GM12878 (cell line): ENCODE data around the gene CFAP97D2. TPM values are rescaled to one million over a fixed set of nuclear protein-coding genes. Genes with fewer than 3 reads are reported as not detected.

Experiments used
- ATAC-seq: fragments of 200-7000 bp; cut with Tn5 transposase; 3 replicates; pipeline ENCODE4 v1.9.1; 2020; ENCODE audit warnings: mild to moderate bottlenecking, moderate library complexity
- BruUV-seq: library from RNA; stranded (reverse); fragments of 400-500 nt; replicated peaks from 2 replicates; lab custom pipeline; 2021; lab: Mats Ljungman, UMichigan
- CTCF ChIA-PET: fragments of 300-600 bp; sonication (Branson Sonifier 250); formaldehyde crosslinking; extraction: SDS; loops from one replicate; lab custom pipeline; 2021; ENCODE audit warnings: inconsistent platforms; lab: Yijun Ruan, JAX
- POLR2A ChIA-PET: fragments of 350-600 bp; formaldehyde crosslinking; extraction: SDS; loops from one replicate; lab custom pipeline; 2021; ENCODE audit warnings: inconsistent platforms; lab: Charles Lee
- RAD21 ChIA-PET: fragments of 300-600 bp; sonication (Branson Sonifier 250); formaldehyde crosslinking; loops from one replicate; lab custom pipeline; 2023; ENCODE audit warnings: antibody characterized with exemption; ENCODE audit not compliant: unreplicated experiment; lab: Charles Lee
- SMC1A ChIA-PET: fragments of 300-600 bp; sonication (Branson Sonifier 250); formaldehyde crosslinking; loops from one replicate; lab custom pipeline; 2023; ENCODE audit not compliant: unreplicated experiment, uncharacterized antibody; lab: Charles Lee
- DNase-seq: peaks from one replicate; pipeline ENCODE4 v3.0.0-alpha.2; 2011; ENCODE audit warnings: low read depth, low spot score
- FAIRE-seq: peaks from 3 replicates; lab custom pipeline; 2011; peaks lifted over from hg19 to GRCh38; lab: Jason Lieb, UNC
- H2AFZ ChIP-seq: 2 replicates; pipeline ENCODE4 v1.6.0; 2011; ENCODE audit warnings: low read depth, low read length, control low read depth; ENCODE audit not compliant: control insufficient read depth
- H3K27ac ChIP-seq: 2 replicates; pipeline ENCODE4 v1.5.1; 2011; ENCODE audit warnings: control low read depth; ENCODE audit not compliant: control insufficient read depth, insufficient read depth
- H3K27me3 ChIP-seq, 2 experiments: replicated peaks in 1 of 2; 2 replicates each; pipeline versions ENCODE4 v1.6.0 to v1.6.1; 2011; ENCODE audit warnings: low read length in 1 of 2; ENCODE audit not compliant: control insufficient read depth in 2 of 2, insufficient read depth in 2 of 2
- H3K36me3 ChIP-seq, 2 experiments: 2 replicates each; pipeline ENCODE4 v1.5.1; 2011; ENCODE audit warnings: low read length in 1 of 2; ENCODE audit not compliant: control insufficient read depth in 2 of 2, insufficient read depth in 2 of 2
- H3K4me1 ChIP-seq: 2 replicates; pipeline ENCODE4 v1.6.1; 2011; ENCODE audit warnings: mild to moderate bottlenecking, low read length, moderate library complexity, mixed read lengths; ENCODE audit not compliant: control insufficient read depth, insufficient read depth
- H3K4me2 ChIP-seq: 2 replicates; pipeline ENCODE4 v1.6.0; 2011; ENCODE audit warnings: control low read depth; ENCODE audit not compliant: control insufficient read depth, insufficient read depth
- H3K4me3 ChIP-seq: fragments of 200-600 bp; sonication (generic); 2 replicates; pipeline ENCODE4 v1.5.1; 2016
- H3K79me2 ChIP-seq: 2 replicates; pipeline ENCODE4 v1.6.0; 2011; ENCODE audit warnings: low read length; ENCODE audit not compliant: control insufficient read depth, insufficient read depth
- H3K9ac ChIP-seq: 2 replicates; pipeline ENCODE4 v1.8.0; 2011; ENCODE audit warnings: low read length, control low read depth, mixed read lengths; ENCODE audit not compliant: control insufficient read depth, insufficient read depth
- H3K9me3 ChIP-seq: replicated peaks from 3 replicates; pipeline ENCODE4 v1.5.1; 2011; ENCODE audit warnings: mild to moderate bottlenecking, low read length; ENCODE audit not compliant: control insufficient read depth, insufficient read depth
- H4K20me1 ChIP-seq: 2 replicates; pipeline ENCODE4 v1.6.0; 2011; ENCODE audit not compliant: control insufficient read depth, insufficient read depth
- IKZF1 ChIP-seq: fragments of 450-650 bp; conservative IDR thresholded peaks from 2 replicates; pipeline ENCODE4 v1.6.1; 2017; ENCODE audit warnings: antibody characterized with exemption, mild to moderate bottlenecking
- MEF2B ChIP-seq: fragments of 450-650 bp; IDR thresholded peaks from 2 replicates; pipeline ENCODE4 v1.6.1; 2018; ENCODE audit warnings: mild to moderate bottlenecking, moderate library complexity; ENCODE audit not compliant: partially characterized antibody, poor library complexity, severe bottlenecking
- MYB ChIP-seq: fragments of 150-350 bp; IDR thresholded peaks from 2 replicates; pipeline ENCODE4 v1.6.1; 2014; ENCODE audit warnings: mild to moderate bottlenecking, low read depth, low read length, borderline replicate concordance
- MYC ChIP-seq: IDR thresholded peaks from 2 replicates; pipeline ENCODE4 v1.6.1; 2011; ENCODE audit warnings: mild to moderate bottlenecking, low read length, moderate library complexity, inconsistent platforms; ENCODE audit not compliant: insufficient read depth, insufficient replicate concordance, insufficient read length, severe bottlenecking
- NRF1 ChIP-seq: conservative IDR thresholded peaks from 2 replicates; pipeline ENCODE4 v1.6.1; 2011; ENCODE audit warnings: mild to moderate bottlenecking, low read depth, low read length, improper control_type of control experiment
- PAX5 ChIP-seq: IDR thresholded peaks from 2 replicates; pipeline ENCODE4 v1.6.1; 2011; ENCODE audit warnings: low read depth, low read length, borderline replicate concordance
- RAD21 ChIP-seq: IDR thresholded peaks from 2 replicates; pipeline ENCODE4 v1.6.1; 2011; ENCODE audit warnings: mild to moderate bottlenecking, low read depth, low read length, moderate library complexity; ENCODE audit not compliant: insufficient read depth
- RB1 ChIP-seq: fragments of 450-650 bp; formaldehyde crosslinking; IDR thresholded peaks from 2 replicates; pipeline ENCODE4 v1.6.1; 2017; ENCODE audit warnings: mild to moderate bottlenecking, borderline replicate concordance
- RCOR1 ChIP-seq: conservative IDR thresholded peaks from 2 replicates; pipeline ENCODE4 v1.6.1; 2012; ENCODE audit warnings: low read depth, low read length, improper control_type of control experiment
- SMAD5 ChIP-seq: IDR thresholded peaks from 2 replicates; pipeline ENCODE4 v1.6.1; 2016; ENCODE audit warnings: antibody characterized with exemption, low read depth
- SP1 ChIP-seq: IDR thresholded peaks from one replicate; pipeline ENCODE4 v1.6.1; 2011; ENCODE audit warnings: low read depth, low read length
- SUPT20H ChIP-seq: IDR thresholded peaks from 2 replicates; pipeline ENCODE4 v1.6.1; 2011; ENCODE audit warnings: low read depth, mild to moderate bottlenecking, low read length, moderate library complexity, borderline replicate concordance; ENCODE audit not compliant: control insufficient read depth
- YY1 ChIP-seq: IDR thresholded peaks from 2 replicates; pipeline ENCODE4 v1.6.1; 2011; ENCODE audit warnings: low read depth, mild to moderate bottlenecking, low read length
- ZNF217 ChIP-seq: fragments of 450-650 bp; IDR thresholded peaks from 2 replicates; pipeline ENCODE4 v1.6.1; 2017; ENCODE audit warnings: antibody characterized with exemption, mild to moderate bottlenecking
- WGBS: methylation state at CpG from one replicate; pipeline ENCODE4 v1.1.6; 2016; ENCODE audit warnings: low lambda C conversion rate; ENCODE audit not compliant: insufficient replicate concordance, insufficient coverage; ENCODE audit errors: missing lambda C conversion rate; 5-methylcytosine and 5-hydroxymethylcytosine counted together
- in situ Hi-C: fragments of 300-500 bp; cut with MboI; formaldehyde crosslinking; loops from 9 replicates; pipeline ENCODE4 v1.14.3; 2018; ENCODE audit warnings: mixed read lengths
- intact Hi-C: fragments of 100-400 bp; cut with micrococcal nuclease; formaldehyde crosslinking; loops from one replicate; pipeline ENCODE4 v1.14.2; 2022; ENCODE audit not compliant: unreplicated experiment
- polyA plus RNA-seq, 11 experiments: library from polyadenylated mRNA; depleted of rRNA in 4 of 11; unstranded in 6 of 11; stranded (reverse) in 5 of 11; fragments of >200 nt; fragmentation: Nextera tagmentation in 4 of 11; fragmentation: Illumina TruSeq in 1 of 11; extraction: Ambion mirVana in 4 of 11; extraction: Trizol in 1 of 11; gene quantifications; 1 replicate in 1 of 11; 2 replicates in 10 of 11; pipeline versions ENCODE4 v1.2.1 to v1.2.3, GENCODE V29; 2011 to 2016; ENCODE audit warnings: inconsistent platforms in 2 of 11, missing spikeins in 2 of 11, low read depth in 1 of 11
- total RNA-seq, 4 experiments: library from RNA; depleted of rRNA in 3 of 4; stranded (reverse); fragments of >200 nt in 3 of 4; fragmentation: Illumina TruSeq in 1 of 4; extraction: Trizol in 1 of 4; gene quantifications; 2 replicates each; pipeline versions ENCODE4 v1.2.1 to v1.2.3, GENCODE V29; 2013 to 2021
- TF ChIP-seq, protein P1 (sequence below), 3 experiments: IDR thresholded peaks in 2 of 3; conservative IDR thresholded peaks in 1 of 3; 2 replicates each; pipeline ENCODE4 v1.5.1; 2011; ENCODE audit warnings: low read depth in 3 of 3, low read length in 3 of 3, mild to moderate bottlenecking in 3 of 3, control low read depth in 2 of 3, moderate library complexity in 2 of 3, inconsistent platforms in 1 of 3, mixed read lengths in 1 of 3; ENCODE audit not compliant: control insufficient read depth in 2 of 3, insufficient read depth in 1 of 3; ENCODE audit errors: extremely low read depth in 1 of 3
- TF ChIP-seq, protein P2 (sequence below): fragments of 150-350 bp; IDR thresholded peaks from 2 replicates; pipeline ENCODE4 v1.6.1; 2014; ENCODE audit warnings: mild to moderate bottlenecking, low read depth, low read length
- TF ChIP-seq, protein P3 (sequence below): fragments of 450-650 bp; IDR thresholded peaks from 2 replicates; pipeline ENCODE4 v1.6.1; 2014; ENCODE audit warnings: mild to moderate bottlenecking
- TF ChIP-seq, protein P4 (sequence below): IDR thresholded peaks from 2 replicates; pipeline ENCODE4 v1.6.1; 2011; ENCODE audit warnings: borderline replicate concordance, low read depth, mild to moderate bottlenecking, moderate library complexity, mixed read lengths, low read length; ENCODE audit not compliant: insufficient read depth; ENCODE audit errors: extremely low read length

Gene CFAP97D2
- total and polyA plus RNA-seq, 10 of the 15 experiments (the other 5 are each of a cell fraction or from before 2014, with no cell fraction given), result not detected

- DNase-seq (no peak), ATAC-seq (no peak), FAIRE-seq (no peak)
- Histone ChIP-seq H3K4me2 (no peak overlapping the region), H3K27ac (no peak overlapping the region), H3K9me3 (no peaks in the 10 kb centered on the region), H2AFZ (no peak overlapping the region), H3K79me2 (no peaks in the 10 kb centered on the region), H4K20me1 (no peaks in the 10 kb centered on the region), H3K36me3 (peaks cover 3 to 45% of the 10 kb centered on the region in 2 experiments), H3K4me1 (no peaks in the 10 kb centered on the region), H3K9ac (no peak overlapping the region), H3K4me3 (no peak overlapping the region), H3K27me3 (no peaks in the 10 kb centered on the region)
- TF ChIP-seq RCOR1 (no peak), MEF2B (no peak), MYB (no peak), SP1 (no peak), SMAD5 (no peak), RB1 (no peak), RAD21 (no peak), MYC (no peak), PAX5 (no peak), YY1 (no peak), IKZF1 (no peak), NRF1 (no peak), ZNF217 (no peak), SUPT20H (no peak)
- TF ChIP-seq, protein P1, sequence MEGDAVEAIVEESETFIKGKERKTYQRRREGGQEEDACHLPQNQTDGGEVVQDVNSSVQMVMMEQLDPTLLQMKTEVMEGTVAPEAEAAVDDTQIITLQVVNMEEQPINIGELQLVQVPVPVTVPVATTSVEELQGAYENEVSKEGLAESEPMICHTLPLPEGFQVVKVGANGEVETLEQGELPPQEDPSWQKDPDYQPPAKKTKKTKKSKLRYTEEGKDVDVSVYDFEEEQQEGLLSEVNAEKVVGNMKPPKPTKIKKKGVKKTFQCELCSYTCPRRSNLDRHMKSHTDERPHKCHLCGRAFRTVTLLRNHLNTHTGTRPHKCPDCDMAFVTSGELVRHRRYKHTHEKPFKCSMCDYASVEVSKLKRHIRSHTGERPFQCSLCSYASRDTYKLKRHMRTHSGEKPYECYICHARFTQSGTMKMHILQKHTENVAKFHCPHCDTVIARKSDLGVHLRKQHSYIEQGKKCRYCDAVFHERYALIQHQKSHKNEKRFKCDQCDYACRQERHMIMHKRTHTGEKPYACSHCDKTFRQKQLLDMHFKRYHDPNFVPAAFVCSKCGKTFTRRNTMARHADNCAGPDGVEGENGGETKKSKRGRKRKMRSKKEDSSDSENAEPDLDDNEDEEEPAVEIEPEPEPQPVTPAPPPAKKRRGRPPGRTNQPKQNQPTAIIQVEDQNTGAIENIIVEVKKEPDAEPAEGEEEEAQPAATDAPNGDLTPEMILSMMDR (IDR thresholded peaks at IDR 0.05 in 2 of 3, conservative IDR thresholded peaks at IDR 0.05 in 1 of 3; ENCODE audit: control insufficient read depth in 2 of 3, extremely low read depth in 1 of 3, insufficient read depth in 1 of 3, low read depth in 3 of 3, low read length in 3 of 3), result no peak
- TF ChIP-seq, protein P2, sequence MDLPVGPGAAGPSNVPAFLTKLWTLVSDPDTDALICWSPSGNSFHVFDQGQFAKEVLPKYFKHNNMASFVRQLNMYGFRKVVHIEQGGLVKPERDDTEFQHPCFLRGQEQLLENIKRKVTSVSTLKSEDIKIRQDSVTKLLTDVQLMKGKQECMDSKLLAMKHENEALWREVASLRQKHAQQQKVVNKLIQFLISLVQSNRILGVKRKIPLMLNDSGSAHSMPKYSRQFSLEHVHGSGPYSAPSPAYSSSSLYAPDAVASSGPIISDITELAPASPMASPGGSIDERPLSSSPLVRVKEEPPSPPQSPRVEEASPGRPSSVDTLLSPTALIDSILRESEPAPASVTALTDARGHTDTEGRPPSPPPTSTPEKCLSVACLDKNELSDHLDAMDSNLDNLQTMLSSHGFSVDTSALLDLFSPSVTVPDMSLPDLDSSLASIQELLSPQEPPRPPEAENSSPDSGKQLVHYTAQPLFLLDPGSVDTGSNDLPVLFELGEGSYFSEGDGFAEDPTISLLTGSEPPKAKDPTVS, result no peak
- TF ChIP-seq, protein P3, sequence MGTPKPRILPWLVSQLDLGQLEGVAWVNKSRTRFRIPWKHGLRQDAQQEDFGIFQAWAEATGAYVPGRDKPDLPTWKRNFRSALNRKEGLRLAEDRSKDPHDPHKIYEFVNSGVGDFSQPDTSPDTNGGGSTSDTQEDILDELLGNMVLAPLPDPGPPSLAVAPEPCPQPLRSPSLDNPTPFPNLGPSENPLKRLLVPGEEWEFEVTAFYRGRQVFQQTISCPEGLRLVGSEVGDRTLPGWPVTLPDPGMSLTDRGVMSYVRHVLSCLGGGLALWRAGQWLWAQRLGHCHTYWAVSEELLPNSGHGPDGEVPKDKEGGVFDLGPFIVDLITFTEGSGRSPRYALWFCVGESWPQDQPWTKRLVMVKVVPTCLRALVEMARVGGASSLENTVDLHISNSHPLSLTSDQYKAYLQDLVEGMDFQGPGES, result no peak
- TF ChIP-seq, protein P4, sequence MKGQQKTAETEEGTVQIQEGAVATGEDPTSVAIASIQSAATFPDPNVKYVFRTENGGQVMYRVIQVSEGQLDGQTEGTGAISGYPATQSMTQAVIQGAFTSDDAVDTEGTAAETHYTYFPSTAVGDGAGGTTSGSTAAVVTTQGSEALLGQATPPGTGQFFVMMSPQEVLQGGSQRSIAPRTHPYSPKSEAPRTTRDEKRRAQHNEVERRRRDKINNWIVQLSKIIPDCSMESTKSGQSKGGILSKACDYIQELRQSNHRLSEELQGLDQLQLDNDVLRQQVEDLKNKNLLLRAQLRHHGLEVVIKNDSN, result no peak
- SMC1A ChIA-PET, result no interaction called here
- intact Hi-C loops, result no loop called here
- no TSS peak for BruUV-seq
- in situ Hi-C loops, result no loop called here
- CTCF ChIA-PET, result interaction anchor here (0.7 to 0.8 kb wide), 2 partner anchors 13 to 633 kb away, joined by 3 read pairs; no protein-coding TSS in a partner anchor
- RAD21 ChIA-PET, result no interaction called here
- POLR2A ChIA-PET, result no interaction called here
- WGBS, result 98% methylated on average over 3 of the region's 3 CpGs
These were observed 69.0 kb downstream of the CFAP97D2 start for GRCh38 chr13:114248011-114248410.
